Cardiac fibroblast (primary cell): ENCODE measurements around the gene TMCO4.

Experiments
- DNase-seq, 2 donors: peaks; one replicate each; pipeline versions ENCODE4 v3.0.0 to v3.0.0-alpha.2; 2010; ENCODE audit warnings: low read depth in 2 of 2
- H3K4me3 ChIP-seq, 2 donors: replicated peaks in 1 of 2; 1 replicate in 1 of 2; 2 replicates in 1 of 2; pipeline ENCODE4 v1.5.1; 2011; ENCODE audit warnings: low read depth in 2 of 2, low read length in 2 of 2, mild to moderate bottlenecking in 2 of 2, moderate library complexity in 1 of 2
- CTCF ChIP-seq: IDR thresholded peaks from one replicate; pipeline ENCODE4 v1.5.1; 2011; ENCODE audit warnings: low read depth, mild to moderate bottlenecking, low read length, inconsistent platforms

The TMCO4 gene

GRCh38 chr1:19759740-19760089 lies 40.0 kb downstream of the TMCO4 start:
- DNase-seq, result peak in 1 of 2 donors; percentile 44
- no peak overlapping the region for H3K4me3 ChIP-seq
- no peak for TF ChIP-seq CTCF

- DNase-seq, result peak; percentile 66 to 72
- H3K4me3 ChIP-seq, result no peak overlapping the region
- TF ChIP-seq CTCF, result no peak
Measured at GRCh38 chr1:19758227-19758830, 41.4 kb downstream of the TMCO4 start.

- TF ChIP-seq CTCF, result no peak
- peak in 1 of 2 donors; percentile 29 for DNase-seq
- H3K4me3 ChIP-seq, result no peak overlapping the region
Measured at GRCh38 chr1:19757641-19758040, 42.1 kb downstream of the TMCO4 start.

- no peak overlapping the region for H3K4me3 ChIP-seq
- TF ChIP-seq CTCF, result no peak
- no peak for DNase-seq
Measured at GRCh38 chr1:19756480-19756879, 43.2 kb downstream of the TMCO4 start.

- no peak overlapping the region for H3K4me3 ChIP-seq
- no peak for DNase-seq
- no peak for TF ChIP-seq CTCF
Measured at GRCh38 chr1:19754482-19754881, 45.2 kb downstream of the TMCO4 start.

- DNase-seq, result no peak
- TF ChIP-seq CTCF, result no peak
- no peak overlapping the region for H3K4me3 ChIP-seq
Measured at GRCh38 chr1:19752083-19752696, 47.5 kb downstream of the TMCO4 start.

GRCh38 chr1:19750882-19751276 lies 48.8 kb downstream of the TMCO4 start:
- H3K4me3 ChIP-seq, result no peak overlapping the region
- DNase-seq, result no peak
- no peak for TF ChIP-seq CTCF
